HG02678 (cell line): ENCODE data around the gene GPC5.

Experiments used
- ATAC-seq: cut with Tn5 transposase; IDR thresholded peaks from one replicate; pipeline ENCODE4 v1.9.1; 2021; ENCODE audit warnings: mild to moderate bottlenecking, moderate library complexity; ENCODE audit not compliant: unreplicated experiment

GPC5 gene

GRCh38 chr13:91586609-91587008 lies 188.2 kb downstream of the GPC5 start:
- ATAC-seq = no peak

DNA sequence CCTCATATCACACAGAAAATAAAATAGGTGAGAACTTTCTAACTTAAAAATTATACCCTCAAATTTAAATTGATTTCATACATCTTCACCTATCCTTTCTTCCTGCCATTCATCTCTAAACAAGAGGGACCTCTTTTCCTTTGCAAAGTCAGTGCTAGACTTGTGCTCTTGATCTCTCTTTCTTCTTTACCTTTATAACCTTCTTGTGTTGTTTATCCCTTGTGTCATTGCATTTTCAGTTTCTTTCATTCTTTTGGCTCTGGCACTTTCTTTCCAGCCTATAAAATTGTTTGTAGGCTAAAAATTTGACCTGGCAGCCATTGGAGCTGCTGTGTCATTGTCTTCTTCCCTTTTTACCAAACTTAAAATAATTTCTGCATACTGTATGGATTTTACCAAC lies 190.1 kb downstream of the GPC5 start:
- no peak for ATAC-seq

DNA sequence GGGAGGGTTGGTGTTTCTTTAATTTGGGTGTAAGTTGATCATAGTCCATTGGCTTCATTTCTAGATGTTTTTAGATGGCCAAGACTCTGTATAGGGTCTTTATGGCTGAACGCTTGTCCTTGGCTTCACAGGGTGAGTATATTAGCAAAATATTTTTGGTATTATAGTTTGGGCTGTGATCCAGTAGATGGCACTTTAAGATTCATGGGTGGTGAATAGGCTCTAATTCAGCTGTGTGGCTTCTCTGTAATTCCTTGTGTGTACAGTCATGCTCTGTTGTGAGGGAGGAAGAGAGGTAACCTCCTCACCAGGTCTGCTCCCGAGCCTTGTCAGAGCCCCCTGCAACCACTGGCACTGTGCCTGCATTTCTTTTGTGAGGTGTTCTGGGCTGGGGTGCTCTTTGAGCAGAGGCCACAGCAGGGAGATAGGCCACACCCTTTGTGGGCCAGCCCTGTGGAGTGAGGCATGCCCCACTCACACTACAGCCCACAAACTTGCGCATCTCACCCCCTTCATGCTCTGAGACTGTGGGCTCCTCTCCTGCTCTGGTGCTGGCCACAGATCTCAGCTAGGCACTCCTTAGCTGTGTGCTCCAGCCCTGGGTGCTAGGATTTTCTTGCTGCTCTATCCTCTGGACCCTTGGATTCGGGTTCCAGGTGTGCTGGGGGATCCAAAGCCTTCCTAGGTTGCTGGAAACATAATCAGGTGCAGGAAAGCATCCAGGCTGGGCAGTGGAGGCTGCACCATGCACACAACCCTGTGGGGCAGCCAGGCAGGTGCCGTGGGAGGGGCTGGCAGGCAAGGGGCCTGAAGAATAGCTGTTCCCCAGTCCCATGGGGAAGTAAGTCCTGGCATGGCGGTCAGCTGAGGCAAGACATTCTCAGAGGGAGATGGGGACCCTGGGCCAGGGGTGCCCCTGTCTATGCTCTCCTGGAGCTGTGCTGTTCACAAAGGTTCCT lies 193.9 kb downstream of the GPC5 start:
- no peak for ATAC-seq

GRCh38 chr13:91593456-91593855 lies 195.0 kb downstream of the GPC5 start:
- no peak for ATAC-seq

DNA sequence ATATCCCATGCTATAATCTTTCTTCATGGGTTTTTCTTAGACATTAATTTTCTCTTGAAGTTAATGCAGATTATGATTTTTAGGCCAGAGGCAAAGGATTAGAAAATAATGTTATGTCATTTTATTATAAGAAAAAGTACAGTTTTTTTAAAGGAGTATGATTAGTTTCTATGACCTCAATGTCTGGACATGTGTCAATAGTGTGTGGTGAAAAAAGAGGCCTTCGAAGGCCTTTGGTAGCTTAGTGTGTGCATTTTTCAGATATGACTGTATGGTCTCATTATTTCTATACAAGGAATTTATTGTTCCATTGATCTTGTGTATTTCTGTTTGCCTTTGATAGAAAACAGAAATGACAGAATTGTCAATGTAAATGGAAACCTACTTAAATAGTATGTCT lies 195.6 kb downstream of the GPC5 start:
- no peak for ATAC-seq

GRCh38 chr13:91595677-91596076 lies 197.3 kb downstream of the GPC5 start:
- no peak for ATAC-seq

DNA sequence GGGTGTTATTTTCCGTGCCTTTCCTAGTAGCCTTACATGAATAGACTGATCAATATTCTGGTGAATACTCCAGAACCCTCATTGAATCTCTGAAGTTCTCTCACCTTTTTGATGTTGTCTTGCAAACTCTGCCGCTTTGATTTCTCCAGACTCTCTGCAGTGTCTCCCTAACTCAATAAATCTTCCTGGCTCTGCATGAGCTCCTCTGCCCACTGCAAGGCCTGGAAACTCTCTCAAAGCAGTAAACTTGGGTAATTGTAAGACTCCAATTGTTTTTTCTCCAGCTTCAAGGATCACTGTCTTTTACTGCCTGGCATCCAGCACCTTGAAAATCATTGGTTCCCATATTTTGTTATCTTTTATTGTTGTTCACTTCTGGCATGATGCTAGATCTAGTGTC lies 198.4 kb downstream of the GPC5 start:
- ATAC-seq = no peak

DNA sequence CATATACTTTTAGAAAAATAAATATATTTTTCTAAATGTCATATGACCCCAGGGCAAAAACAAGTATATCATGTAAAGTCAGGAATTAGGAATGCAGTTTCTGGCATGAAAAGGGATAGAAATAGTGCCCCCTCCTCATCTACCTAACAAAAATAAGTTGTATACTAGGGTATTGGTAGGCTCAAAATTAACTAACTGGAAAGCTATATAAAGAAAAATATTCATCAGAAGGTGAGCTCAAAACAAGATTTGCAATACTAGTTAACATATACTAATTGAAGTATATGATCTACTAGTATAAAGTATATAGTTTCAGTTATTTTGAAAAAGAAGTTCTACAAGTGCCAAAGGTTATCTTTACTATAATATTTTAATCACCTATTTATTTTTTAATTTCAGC lies 200.2 kb downstream of the GPC5 start:
- no peak for ATAC-seq

- ATAC-seq = no peak
Measured at GRCh38 chr13:91601273-91601672, 202.9 kb downstream of the GPC5 start.

GRCh38 chr13:91601807-91602206 lies 203.4 kb downstream of the GPC5 start:
- no peak for ATAC-seq

- no peak for ATAC-seq
Measured at GRCh38 chr13:91609353-91609752, 210.9 kb downstream of the GPC5 start.

DNA sequence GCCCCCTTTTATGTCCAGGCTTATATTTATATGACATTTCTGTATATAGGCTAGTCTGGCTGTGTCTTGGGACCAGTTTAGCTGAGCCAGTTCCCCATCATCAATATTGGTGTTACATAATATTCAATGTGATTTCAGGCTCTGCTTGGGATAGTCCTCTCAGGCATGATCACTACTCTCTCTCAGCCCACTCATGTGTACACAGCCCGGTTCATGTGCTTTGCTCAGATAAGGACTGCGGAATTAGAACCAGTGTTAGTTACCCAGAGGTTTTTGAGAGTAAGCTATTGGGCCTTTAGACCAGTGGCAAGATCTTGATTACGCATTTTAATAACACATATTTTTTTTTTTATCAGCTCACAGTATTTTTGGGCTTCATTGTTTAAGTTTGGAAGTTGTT lies 219.9 kb downstream of the GPC5 start:
- no peak for ATAC-seq

- ATAC-seq = no peak
Measured at GRCh38 chr13:91620670-91621141, 222.3 kb downstream of the GPC5 start.

- no peak for ATAC-seq
Measured at GRCh38 chr13:91621161-91621560, 222.7 kb downstream of the GPC5 start.

GRCh38 chr13:91621963-91622362 lies 223.5 kb downstream of the GPC5 start:
- ATAC-seq = no peak

DNA sequence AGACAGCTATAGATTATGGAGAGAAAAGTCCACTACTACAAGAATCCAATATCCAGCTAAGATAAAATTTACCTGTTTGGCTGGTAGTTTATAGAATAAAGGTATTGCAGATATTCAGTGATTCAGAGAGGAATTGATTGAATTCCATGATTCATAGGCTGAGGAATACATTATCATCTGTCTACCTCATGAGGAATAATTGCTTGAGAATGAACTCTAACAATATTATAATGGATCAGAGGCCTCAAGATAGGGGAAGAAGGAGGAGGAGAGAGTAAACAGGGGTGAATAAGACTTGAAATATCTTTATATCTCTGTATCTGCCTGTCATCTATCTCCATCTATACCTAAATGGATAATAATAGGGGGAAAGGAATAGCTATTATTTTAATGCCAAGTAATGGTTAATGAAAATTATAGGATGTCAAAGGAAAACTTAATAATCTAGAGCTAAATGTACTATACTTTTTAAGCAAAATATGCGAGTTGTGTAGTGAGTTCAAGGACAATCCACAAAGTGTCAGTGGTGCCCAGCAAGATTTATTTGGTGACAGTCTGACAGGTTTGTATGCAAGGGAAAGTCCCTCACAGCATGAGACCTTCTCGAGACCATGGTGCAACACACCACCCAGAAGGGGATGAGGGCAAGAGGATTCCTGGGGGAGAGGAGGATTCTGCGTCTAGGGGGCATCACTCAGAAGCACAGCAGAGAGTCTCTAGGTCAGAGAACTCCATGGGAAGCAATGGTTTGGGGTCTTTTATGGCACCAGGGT lies 224.5 kb downstream of the GPC5 start:
- no peak for ATAC-seq

- ATAC-seq = no peak
Measured at GRCh38 chr13:91627952-91628739, 229.7 kb downstream of the GPC5 start.

GRCh38 chr13:91630946-91631345 lies 232.5 kb downstream of the GPC5 start:
- no peak for ATAC-seq

GRCh38 chr13:91632086-91632485 lies 233.7 kb downstream of the GPC5 start:
- ATAC-seq = no peak

GRCh38 chr13:91639330-91639729 lies 240.9 kb downstream of the GPC5 start:
- no peak for ATAC-seq

GRCh38 chr13:91643394-91643793 lies 245.0 kb downstream of the GPC5 start:
- no peak for ATAC-seq
